ENCODE data around the gene SIGLEC1. TPM values are rescaled to one million over a fixed set of nuclear protein-coding genes. Genes with fewer than 3 reads are reported as not detected.
A peak's percentile ranks its signal among the peaks of the same experiment; 100 is the strongest.

The SIGLEC1 gene
- total RNA-seq, 1 donor from 2014 or later, result 23.2 TPM

DNA sequence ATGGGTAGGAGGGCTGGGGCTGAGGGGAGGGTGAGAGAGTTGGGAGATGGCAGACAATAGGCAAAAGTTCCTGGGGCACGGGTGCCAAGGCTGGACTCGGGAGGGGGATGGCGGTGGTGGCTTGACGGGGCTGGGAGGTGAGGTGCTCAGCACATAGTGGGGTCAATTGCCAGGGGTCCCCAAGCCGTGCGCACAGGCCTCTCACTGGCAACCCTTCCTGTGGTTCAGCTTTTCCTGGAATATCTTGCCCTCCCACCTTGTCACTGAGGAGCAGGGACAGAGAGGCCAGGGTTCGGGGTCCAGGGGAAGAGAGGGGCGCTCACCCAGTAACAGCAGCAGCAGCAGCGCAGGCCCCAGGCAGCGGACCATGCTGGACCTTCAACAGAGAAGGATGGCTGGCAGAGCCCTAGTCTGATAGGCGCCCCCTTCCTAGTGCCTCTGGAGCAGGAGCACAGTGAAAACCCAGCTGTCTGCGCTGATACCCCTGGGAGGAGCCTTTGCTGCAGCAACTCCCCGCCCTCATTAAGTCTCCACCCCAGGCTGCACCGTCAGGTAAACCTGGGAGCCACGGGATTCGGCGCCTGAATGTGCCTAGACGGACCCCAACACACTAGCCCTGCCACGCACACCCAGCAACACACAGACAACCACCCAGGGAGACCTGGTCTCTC is 49.2 kb downstream of the SIGLEC1 start, which contains the start of gene GFRA4:
TSS of gene GFRA4 (minus strand) at position 369 of the 671 bp plus-strand sequence. CDS start at position 369, 0 bp downstream.
- Histone ChIP-seq H3K27ac (no peak within 1 kb of the TSS), H3K9me3 (no peaks in the 10 kb centered on the region), H3K36me3 (peaks cover 0 to 4% of the 10 kb centered on the region in 2 donors), H3K4me3 (no peak within 1 kb of the TSS), H3K27me3 (peaks cover 4% of the 10 kb centered on the region), H3K4me1 (no peaks in the 10 kb centered on the region)
- TF ChIP-seq, protein P1, sequence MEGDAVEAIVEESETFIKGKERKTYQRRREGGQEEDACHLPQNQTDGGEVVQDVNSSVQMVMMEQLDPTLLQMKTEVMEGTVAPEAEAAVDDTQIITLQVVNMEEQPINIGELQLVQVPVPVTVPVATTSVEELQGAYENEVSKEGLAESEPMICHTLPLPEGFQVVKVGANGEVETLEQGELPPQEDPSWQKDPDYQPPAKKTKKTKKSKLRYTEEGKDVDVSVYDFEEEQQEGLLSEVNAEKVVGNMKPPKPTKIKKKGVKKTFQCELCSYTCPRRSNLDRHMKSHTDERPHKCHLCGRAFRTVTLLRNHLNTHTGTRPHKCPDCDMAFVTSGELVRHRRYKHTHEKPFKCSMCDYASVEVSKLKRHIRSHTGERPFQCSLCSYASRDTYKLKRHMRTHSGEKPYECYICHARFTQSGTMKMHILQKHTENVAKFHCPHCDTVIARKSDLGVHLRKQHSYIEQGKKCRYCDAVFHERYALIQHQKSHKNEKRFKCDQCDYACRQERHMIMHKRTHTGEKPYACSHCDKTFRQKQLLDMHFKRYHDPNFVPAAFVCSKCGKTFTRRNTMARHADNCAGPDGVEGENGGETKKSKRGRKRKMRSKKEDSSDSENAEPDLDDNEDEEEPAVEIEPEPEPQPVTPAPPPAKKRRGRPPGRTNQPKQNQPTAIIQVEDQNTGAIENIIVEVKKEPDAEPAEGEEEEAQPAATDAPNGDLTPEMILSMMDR (IDR thresholded peaks at IDR 0.05), result no peak
- intact Hi-C loops (cut with DNase I), result no loop called here
- peak in 1 of 2 donors; percentile 53 for DNase-seq (ENCODE audit: low spot score in 2 of 2)

Other genes with a start within 250 kb of the SIGLEC1 start
- gene ATRN, start 241.6 kb downstream of the SIGLEC1 start, total RNA-seq, result 8.6 TPM
- gene GFRA4, start 49.2 kb downstream of the SIGLEC1 start, total RNA-seq, result not detected
- gene ADAM33, start 30.6 kb downstream of the SIGLEC1 start, total RNA-seq, result 234 TPM
- gene HSPA12B, start 20.1 kb upstream of the SIGLEC1 start, total RNA-seq, result 64.8 TPM
- gene ADISSP, start 55.2 kb upstream of the SIGLEC1 start, total RNA-seq, result 48.4 TPM
- gene SPEF1, start 68.8 kb upstream of the SIGLEC1 start, total RNA-seq, result not detected
- 173 TPM for gene CENPB, start 74.1 kb upstream of the SIGLEC1 start, total RNA-seq
- 60.6 TPM for gene CDC25B, start 83.7 kb upstream of the SIGLEC1 start, total RNA-seq
- 38.5 TPM for gene AP5S1, start 107.9 kb upstream of the SIGLEC1 start, total RNA-seq
- 35.2 TPM for gene MAVS, start 134.2 kb upstream of the SIGLEC1 start, total RNA-seq
- 81.1 TPM for gene PANK2, start 176.8 kb upstream of the SIGLEC1 start, total RNA-seq